Measurements from ENCODE around the gene HRH2.

GRCh38 chr5:175729829-175730277, 72.0 kb downstream of the HRH2 start:
- TF ChIP-seq POLR2A (IDR thresholded peaks at IDR 0.05; ENCODE audit: low read length) (no peak), GATA1 (IDR thresholded peaks at IDR 0.05; ENCODE audit: low read depth, low read length) (no peak)
